PFSK-1 (cell line): Measurements from ENCODE around the gene FGR.

Experiments used
- POLR2AphosphoS5 ChIP-seq: IDR thresholded peaks from 2 replicates; pipeline ENCODE4 v1.6.1; 2012; ENCODE audit warnings: low read depth, mild to moderate bottlenecking, control low read depth, low read length, moderate library complexity
- REST ChIP-seq, 2 experiments: IDR thresholded peaks; 2 replicates each; pipeline versions ENCODE4 v1.6.1 to v1.8.0; 2011 to 2012; ENCODE audit warnings: low read depth in 2 of 2, low read length in 2 of 2, control low read depth in 1 of 2, inconsistent platforms in 1 of 2, mild to moderate bottlenecking in 1 of 2, moderate library complexity in 1 of 2; ENCODE audit not compliant: insufficient read depth in 1 of 2
- TAF1 ChIP-seq: IDR thresholded peaks from 2 replicates; pipeline ENCODE4 v1.6.1; 2012; ENCODE audit warnings: low read length, control low read depth, borderline replicate concordance; ENCODE audit not compliant: insufficient read depth

DNA sequence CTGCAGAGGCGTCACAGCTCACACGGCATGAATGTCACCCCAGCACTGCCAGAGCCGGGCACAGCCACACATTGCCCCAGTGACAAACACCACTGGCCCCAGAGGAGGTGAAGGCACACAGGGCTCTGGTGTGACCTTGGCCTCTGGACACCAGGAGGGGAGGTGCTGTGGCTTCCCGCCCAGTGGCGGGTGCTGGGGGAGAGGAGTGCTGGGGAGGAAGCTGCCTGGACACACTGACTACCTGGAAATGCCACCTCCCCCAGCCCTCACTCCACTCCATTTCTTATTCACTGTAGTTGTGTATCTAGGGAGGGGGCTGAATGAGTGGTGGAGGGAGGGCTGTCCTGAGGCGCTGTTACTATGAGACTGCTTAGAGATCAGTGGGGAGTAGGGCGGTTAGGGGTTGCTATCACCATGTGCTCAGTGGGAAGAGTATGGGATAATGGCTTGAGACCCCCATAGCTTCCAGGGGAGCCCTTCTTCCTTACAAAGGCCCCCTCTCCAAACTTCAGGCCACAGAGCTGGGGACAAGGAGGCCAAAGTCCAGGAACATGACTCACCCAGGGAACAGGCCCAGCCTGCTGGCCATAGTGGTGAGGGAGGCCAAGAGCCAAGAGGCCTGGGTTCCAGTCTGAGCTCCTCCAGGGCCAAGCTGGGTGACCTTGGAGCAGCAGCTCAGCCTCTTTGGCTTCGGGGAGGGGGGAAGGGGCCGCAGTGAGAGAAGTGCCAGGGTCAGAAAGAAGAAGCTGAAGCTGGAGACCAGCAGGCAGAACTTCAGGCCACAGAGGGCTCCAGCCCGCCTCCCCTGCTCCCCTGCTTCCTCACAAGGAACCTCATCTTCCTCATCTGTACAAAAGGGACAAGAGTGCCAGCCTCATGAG is 71.2 kb downstream of the FGR start:
- TF ChIP-seq TAF1 (no peak), POLR2AphosphoS5 (no peak), REST (IDR thresholded peaks at IDR 0.05; ENCODE audit: insufficient read depth in 1 of 2, low read depth in 2 of 2, low read length in 2 of 2) (no peak)
